Activated CD4-positive, alpha-beta memory T cell treated with anti-CD3 and anti-CD28 coated beads for 36 hours (primary cell): ENCODE data around the gene TBC1D28. TPM values are rescaled to one million over a fixed set of nuclear protein-coding genes. Genes with fewer than 3 reads are reported as not detected.

Experiments used
- total RNA-seq, 2 experiments: library from RNA; stranded (reverse); gene quantifications; one replicate each; pipeline ENCODE4 v1.2.3, GENCODE V29; 2021

Gene TBC1D28
- total RNA-seq, 2 experiments from 2014 or later = not detected

Other genes with a start within 250 kb of the TBC1D28 start
- under 1 TPM in 1 of 2 experiments, not detected in 1; 0.19 TPM for gene LGALS9C, start 167.6 kb downstream of the TBC1D28 start, total RNA-seq
- 1 to 10 TPM; 2.0 to 2.5 TPM for gene FOXO3B, start 37.9 kb upstream of the TBC1D28 start, total RNA-seq
- gene FBXW10, start 99.7 kb upstream of the TBC1D28 start, total RNA-seq = not detected
- gene TVP23B, start 136.8 kb upstream of the TBC1D28 start, total RNA-seq = 10 to 100 TPM; 30.6 to 34.1 TPM
- 10 to 100 TPM; 41.9 to 42.5 TPM for gene PRPSAP2, start 213.7 kb upstream of the TBC1D28 start, total RNA-seq